Measurements from ENCODE around the gene NOL3.

DNA sequence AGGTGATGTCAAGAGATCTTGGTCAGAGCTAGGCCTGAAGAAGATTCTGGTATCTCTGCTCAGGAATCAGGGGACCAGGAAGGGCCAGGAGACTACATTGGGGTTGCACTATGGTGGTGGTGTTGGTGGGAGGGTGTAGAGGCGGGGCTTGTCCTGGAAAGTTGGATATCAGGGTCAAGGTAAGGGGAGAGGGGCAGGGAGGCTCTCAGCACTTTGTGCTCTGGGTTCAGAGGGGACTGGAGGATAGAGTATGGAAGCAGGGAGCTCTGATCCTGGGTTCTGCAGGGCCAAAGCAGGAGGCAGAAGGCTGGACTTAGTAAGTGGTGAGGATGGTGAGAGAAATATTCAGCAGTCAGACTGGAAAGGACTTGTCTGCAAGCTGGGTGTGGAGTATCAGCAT, 3.0 kb downstream of the NOL3 start:
- no peak for TF ChIP-seq FOXP1 (CRISPR knock-in tag; IDR thresholded peaks at IDR 0.05; ENCODE audit: borderline replicate concordance)
- TF ChIP-seq, protein P1, sequence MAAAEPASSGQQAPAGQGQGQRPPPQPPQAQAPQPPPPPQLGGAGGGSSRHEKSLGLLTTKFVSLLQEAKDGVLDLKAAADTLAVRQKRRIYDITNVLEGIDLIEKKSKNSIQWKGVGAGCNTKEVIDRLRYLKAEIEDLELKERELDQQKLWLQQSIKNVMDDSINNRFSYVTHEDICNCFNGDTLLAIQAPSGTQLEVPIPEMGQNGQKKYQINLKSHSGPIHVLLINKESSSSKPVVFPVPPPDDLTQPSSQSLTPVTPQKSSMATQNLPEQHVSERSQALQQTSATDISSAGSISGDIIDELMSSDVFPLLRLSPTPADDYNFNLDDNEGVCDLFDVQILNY (CRISPR knock-in tag; IDR thresholded peaks at IDR 0.05) = no peak
- TF ChIP-seq FOXK1 (CRISPR knock-in tag; IDR thresholded peaks at IDR 0.05) = no peak
- no peak for TF ChIP-seq ZNF138 (CRISPR knock-in tag; conservative IDR thresholded peaks at IDR 0.05)
- TF ChIP-seq, protein P2, sequence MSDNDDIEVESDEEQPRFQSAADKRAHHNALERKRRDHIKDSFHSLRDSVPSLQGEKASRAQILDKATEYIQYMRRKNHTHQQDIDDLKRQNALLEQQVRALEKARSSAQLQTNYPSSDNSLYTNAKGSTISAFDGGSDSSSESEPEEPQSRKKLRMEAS (CRISPR knock-in tag; IDR thresholded peaks at IDR 0.05) = no peak
- TF ChIP-seq, protein P3, sequence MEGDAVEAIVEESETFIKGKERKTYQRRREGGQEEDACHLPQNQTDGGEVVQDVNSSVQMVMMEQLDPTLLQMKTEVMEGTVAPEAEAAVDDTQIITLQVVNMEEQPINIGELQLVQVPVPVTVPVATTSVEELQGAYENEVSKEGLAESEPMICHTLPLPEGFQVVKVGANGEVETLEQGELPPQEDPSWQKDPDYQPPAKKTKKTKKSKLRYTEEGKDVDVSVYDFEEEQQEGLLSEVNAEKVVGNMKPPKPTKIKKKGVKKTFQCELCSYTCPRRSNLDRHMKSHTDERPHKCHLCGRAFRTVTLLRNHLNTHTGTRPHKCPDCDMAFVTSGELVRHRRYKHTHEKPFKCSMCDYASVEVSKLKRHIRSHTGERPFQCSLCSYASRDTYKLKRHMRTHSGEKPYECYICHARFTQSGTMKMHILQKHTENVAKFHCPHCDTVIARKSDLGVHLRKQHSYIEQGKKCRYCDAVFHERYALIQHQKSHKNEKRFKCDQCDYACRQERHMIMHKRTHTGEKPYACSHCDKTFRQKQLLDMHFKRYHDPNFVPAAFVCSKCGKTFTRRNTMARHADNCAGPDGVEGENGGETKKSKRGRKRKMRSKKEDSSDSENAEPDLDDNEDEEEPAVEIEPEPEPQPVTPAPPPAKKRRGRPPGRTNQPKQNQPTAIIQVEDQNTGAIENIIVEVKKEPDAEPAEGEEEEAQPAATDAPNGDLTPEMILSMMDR (IDR thresholded peaks at IDR 0.05) = no peak
- TF ChIP-seq, protein P4, sequence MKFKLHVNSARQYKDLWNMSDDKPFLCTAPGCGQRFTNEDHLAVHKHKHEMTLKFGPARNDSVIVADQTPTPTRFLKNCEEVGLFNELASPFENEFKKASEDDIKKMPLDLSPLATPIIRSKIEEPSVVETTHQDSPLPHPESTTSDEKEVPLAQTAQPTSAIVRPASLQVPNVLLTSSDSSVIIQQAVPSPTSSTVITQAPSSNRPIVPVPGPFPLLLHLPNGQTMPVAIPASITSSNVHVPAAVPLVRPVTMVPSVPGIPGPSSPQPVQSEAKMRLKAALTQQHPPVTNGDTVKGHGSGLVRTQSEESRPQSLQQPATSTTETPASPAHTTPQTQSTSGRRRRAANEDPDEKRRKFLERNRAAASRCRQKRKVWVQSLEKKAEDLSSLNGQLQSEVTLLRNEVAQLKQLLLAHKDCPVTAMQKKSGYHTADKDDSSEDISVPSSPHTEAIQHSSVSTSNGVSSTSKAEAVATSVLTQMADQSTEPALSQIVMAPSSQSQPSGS (CRISPR knock-in tag; IDR thresholded peaks at IDR 0.05; ENCODE audit: borderline replicate concordance, low read depth) = no peak
